Activated naive CD8-positive, alpha-beta T cell treated with anti-CD3 and anti-CD28 coated beads for 36 hours (primary cell): ENCODE results near the gene SSR3. TPM values are rescaled to one million over a fixed set of nuclear protein-coding genes. Genes with fewer than 3 reads are reported as not detected.
"Not testable (repeated sequence)": the region's sequence is repeated elsewhere in the genome, so short reads cannot be mapped to it uniquely, and the experiment has no call there.

Source experiments
- DNase-seq: peaks from one replicate; pipeline ENCODE4 v3.0.0; 2021
- H3K27ac Mint-ChIP-seq: one replicate; pipeline ENCODE4 v1.8.0; 2022; ENCODE audit warnings: mild to moderate bottlenecking, moderate library complexity, mixed read lengths
- H3K27me3 Mint-ChIP-seq: one replicate; pipeline ENCODE4 v1.8.0; 2022; ENCODE audit warnings: mild to moderate bottlenecking, mixed read lengths
- H3K36me3 Mint-ChIP-seq: one replicate; pipeline ENCODE4 v1.8.0; 2021; ENCODE audit warnings: mild to moderate bottlenecking, mixed read lengths
- H3K4me1 Mint-ChIP-seq: one replicate; pipeline ENCODE4 v1.8.0; 2021; ENCODE audit warnings: mixed read lengths
- H3K4me3 Mint-ChIP-seq: one replicate; pipeline ENCODE4 v1.8.0; 2022; ENCODE audit warnings: mild to moderate bottlenecking, moderate library complexity, mixed read lengths
- H3K9me3 Mint-ChIP-seq: one replicate; pipeline ENCODE4 v1.8.0; 2022; ENCODE audit warnings: mixed read lengths
- total RNA-seq, 2 experiments: library from RNA; stranded (reverse); gene quantifications; one replicate each; pipeline ENCODE4 v1.2.3, GENCODE V29; 2021

Gene SSR3
- total RNA-seq = 100 to 1,000 TPM; 175 to 176 TPM

- peak; percentile 99 for DNase-seq
- peaks cover 33% of the 10 kb centered on the region for H3K36me3 Mint-ChIP-seq
- H3K9me3 Mint-ChIP-seq = no peaks in the 10 kb centered on the region
- peaks cover 34% of the 10 kb centered on the region for H3K4me1 Mint-ChIP-seq
- H3K4me3 Mint-ChIP-seq = peak within 1 kb of the TSS; percentile 96
- no peaks in the 10 kb centered on the region for H3K27me3 Mint-ChIP-seq
- peak within 1 kb of the TSS; percentile 94 for H3K27ac Mint-ChIP-seq
These were observed at the start of gene SSR3 for GRCh38 chr3:156554842-156555687. SSR3 (minus strand) TSS chr3:156555117; CDS start chr3:156555089, 28 bp downstream.

GRCh38 chr3:156604064-156604641 is 49.2 kb upstream of the SSR3 start:
- no peak overlapping the region for H3K27ac Mint-ChIP-seq
- H3K9me3 Mint-ChIP-seq = no peaks in the 10 kb centered on the region
- no peak for DNase-seq
- H3K4me1 Mint-ChIP-seq = peaks cover 20% of the 10 kb centered on the region
- no peak overlapping the region for H3K4me3 Mint-ChIP-seq
- peaks cover 33% of the 10 kb centered on the region for H3K27me3 Mint-ChIP-seq
- H3K36me3 Mint-ChIP-seq = no peaks in the 10 kb centered on the region

- no peaks in the 10 kb centered on the region for H3K9me3 Mint-ChIP-seq
- no peak overlapping the region for H3K4me3 Mint-ChIP-seq
- H3K4me1 Mint-ChIP-seq = peaks cover 20% of the 10 kb centered on the region
- DNase-seq = no peak
- peaks cover 28% of the 10 kb centered on the region for H3K27me3 Mint-ChIP-seq
- no peaks in the 10 kb centered on the region for H3K36me3 Mint-ChIP-seq
- H3K27ac Mint-ChIP-seq = no peak overlapping the region
These were observed 48.6 kb upstream of the SSR3 start for GRCh38 chr3:156603379-156604017.

GRCh38 chr3:156602424-156602823 is 47.5 kb upstream of the SSR3 start:
- no peak overlapping the region for H3K27ac Mint-ChIP-seq
- H3K4me1 Mint-ChIP-seq = peaks cover 18% of the 10 kb centered on the region
- peaks cover 17% of the 10 kb centered on the region for H3K27me3 Mint-ChIP-seq
- H3K9me3 Mint-ChIP-seq = no peaks in the 10 kb centered on the region
- H3K36me3 Mint-ChIP-seq = no peaks in the 10 kb centered on the region
- DNase-seq = no peak
- no peak overlapping the region for H3K4me3 Mint-ChIP-seq

GRCh38 chr3:156601497-156601896 is 46.6 kb upstream of the SSR3 start:
- peaks cover 18% of the 10 kb centered on the region for H3K27me3 Mint-ChIP-seq
- no peak overlapping the region for H3K4me3 Mint-ChIP-seq
- H3K4me1 Mint-ChIP-seq = peaks cover 18% of the 10 kb centered on the region
- DNase-seq = no peak
- no peaks in the 10 kb centered on the region for H3K36me3 Mint-ChIP-seq
- H3K9me3 Mint-ChIP-seq = no peaks in the 10 kb centered on the region
- no peak overlapping the region for H3K27ac Mint-ChIP-seq

GRCh38 chr3:156600834-156601233 is 45.9 kb upstream of the SSR3 start:
- Mint-ChIP-seq H3K36me3 (no peaks in the 10 kb centered on the region), H3K4me3 (no peak overlapping the region), H3K27me3 (peaks cover 18% of the 10 kb centered on the region)

GRCh38 chr3:156599089-156599874 is 44.4 kb upstream of the SSR3 start:
- H3K27me3 Mint-ChIP-seq = peaks cover 22% of the 10 kb centered on the region
- H3K27ac Mint-ChIP-seq = no peak overlapping the region
- no peak for DNase-seq
- no peaks in the 10 kb centered on the region for H3K9me3 Mint-ChIP-seq
- no peak overlapping the region for H3K4me3 Mint-ChIP-seq
- peaks cover 7% of the 10 kb centered on the region for H3K4me1 Mint-ChIP-seq
- H3K36me3 Mint-ChIP-seq = no peaks in the 10 kb centered on the region

More at GRCh38 chr3:156600834-156601233, 45.9 kb upstream of the SSR3 start:
- no peak for DNase-seq
- no peaks in the 10 kb centered on the region for H3K9me3 Mint-ChIP-seq
- H3K27ac Mint-ChIP-seq = no peak overlapping the region
- peaks cover 15% of the 10 kb centered on the region for H3K4me1 Mint-ChIP-seq

GRCh38 chr3:156598413-156598812 is 43.5 kb upstream of the SSR3 start:
- H3K27me3 Mint-ChIP-seq = peaks cover 22% of the 10 kb centered on the region
- H3K4me3 Mint-ChIP-seq = no peak overlapping the region
- H3K27ac Mint-ChIP-seq = no peak overlapping the region
- H3K36me3 Mint-ChIP-seq = no peaks in the 10 kb centered on the region
- H3K9me3 Mint-ChIP-seq = no peaks in the 10 kb centered on the region
- DNase-seq = no peak
- peaks cover 7% of the 10 kb centered on the region for H3K4me1 Mint-ChIP-seq

GRCh38 chr3:156594219-156594683 is 39.3 kb upstream of the SSR3 start:
- no peak overlapping the region for H3K4me3 Mint-ChIP-seq
- H3K27me3 Mint-ChIP-seq = peaks cover 22% of the 10 kb centered on the region
- peaks cover 4% of the 10 kb centered on the region for H3K9me3 Mint-ChIP-seq
- no peaks in the 10 kb centered on the region for H3K4me1 Mint-ChIP-seq
- no peaks in the 10 kb centered on the region for H3K36me3 Mint-ChIP-seq
- DNase-seq = no peak
- no peak overlapping the region for H3K27ac Mint-ChIP-seq

GRCh38 chr3:156593814-156594213 is 38.9 kb upstream of the SSR3 start:
- Mint-ChIP-seq H3K4me1 (no peaks in the 10 kb centered on the region), H3K27me3 (peaks cover 22% of the 10 kb centered on the region), H3K4me3 (no peak overlapping the region), H3K36me3 (no peaks in the 10 kb centered on the region), H3K9me3 (peaks cover 4% of the 10 kb centered on the region), H3K27ac (no peak overlapping the region)
- no peak for DNase-seq

- H3K4me1 Mint-ChIP-seq, H3K9me3 Mint-ChIP-seq, DNase-seq, H3K27ac Mint-ChIP-seq, H3K36me3 Mint-ChIP-seq, H3K27me3 Mint-ChIP-seq, H3K4me3 Mint-ChIP-seq: not testable (repeated sequence)
These were observed 34.9 kb upstream of the SSR3 start for GRCh38 chr3:156589806-156590205.

- no peak for DNase-seq
- no peak overlapping the region for H3K4me3 Mint-ChIP-seq
- no peaks in the 10 kb centered on the region for H3K27me3 Mint-ChIP-seq
- no peak overlapping the region for H3K27ac Mint-ChIP-seq
- no peaks in the 10 kb centered on the region for H3K36me3 Mint-ChIP-seq
- peaks cover 2% of the 10 kb centered on the region for H3K4me1 Mint-ChIP-seq
- H3K9me3 Mint-ChIP-seq = peaks cover 4% of the 10 kb centered on the region
These were observed 32.8 kb upstream of the SSR3 start for GRCh38 chr3:156587760-156588069.

GRCh38 chr3:156586905-156587759 is 32.2 kb upstream of the SSR3 start:
- no peak for DNase-seq
- no peaks in the 10 kb centered on the region for H3K36me3 Mint-ChIP-seq
- H3K27ac Mint-ChIP-seq = no peak overlapping the region
- H3K9me3 Mint-ChIP-seq = peaks cover 4% of the 10 kb centered on the region
- no peak overlapping the region for H3K4me3 Mint-ChIP-seq
- no peaks in the 10 kb centered on the region for H3K27me3 Mint-ChIP-seq
- peaks cover 3% of the 10 kb centered on the region for H3K4me1 Mint-ChIP-seq

- DNase-seq = no peak
- no peaks in the 10 kb centered on the region for H3K9me3 Mint-ChIP-seq
- peaks cover 3% of the 10 kb centered on the region for H3K4me1 Mint-ChIP-seq
- no peak overlapping the region for H3K4me3 Mint-ChIP-seq
- peaks cover 7% of the 10 kb centered on the region for H3K27me3 Mint-ChIP-seq
- no peaks in the 10 kb centered on the region for H3K36me3 Mint-ChIP-seq
- no peak overlapping the region for H3K27ac Mint-ChIP-seq
These were observed 28.6 kb upstream of the SSR3 start for GRCh38 chr3:156583469-156583868.
